Neural crest cell (in vitro differentiated cells): ENCODE data around the gene TMEM212. TPM values are rescaled to one million over a fixed set of nuclear protein-coding genes. Genes with fewer than 3 reads are reported as not detected.
"Not testable (repeated sequence)": the region's sequence is repeated elsewhere in the genome, so short reads cannot be mapped to it uniquely, and the experiment has no call there.

Source experiments
- DNase-seq: peaks from one replicate; pipeline ENCODE4 v3.0.0; 2021; ENCODE audit warnings: low read depth, mixed read lengths, low spot score
- H3K27ac Mint-ChIP-seq: one replicate; pipeline ENCODE4 v1.8.0; 2021; ENCODE audit warnings: mild to moderate bottlenecking, mixed read lengths; ENCODE audit not compliant: unreplicated experiment
- H3K27me3 Mint-ChIP-seq: 2 replicates; pipeline ENCODE4 v1.8.0; 2021; ENCODE audit warnings: low read depth, mild to moderate bottlenecking, mixed read lengths
- H3K36me3 Mint-ChIP-seq: 2 replicates; pipeline ENCODE4 v1.8.0; 2021; ENCODE audit warnings: low read depth, mild to moderate bottlenecking, mixed read lengths
- H3K4me1 Mint-ChIP-seq: 2 replicates; pipeline ENCODE4 v1.8.0; 2021; ENCODE audit warnings: mixed read lengths
- H3K4me3 Mint-ChIP-seq: one replicate; pipeline ENCODE4 v1.8.0; 2021; ENCODE audit warnings: mild to moderate bottlenecking, mixed read lengths
- H3K9me3 Mint-ChIP-seq: 2 replicates; pipeline ENCODE4 v1.8.0; 2021; ENCODE audit warnings: mixed read lengths
- CTCF ChIP-seq: fragments of 200-600 bp; sonication (generic); conservative IDR thresholded peaks from 2 replicates; pipeline ENCODE4 v1.5.0; 2021; ENCODE audit warnings: antibody characterized with exemption, mild to moderate bottlenecking
- total RNA-seq: library from RNA; stranded (reverse); gene quantifications from 2 replicates; pipeline ENCODE4 v1.2.1, GENCODE V29; 2021

TMEM212 gene
- total RNA-seq, 1 donor from 2014 or later = not detected

GRCh38 chr3:171854649-171855305, 11.6 kb downstream of the TMEM212 start:
- Mint-ChIP-seq H3K9me3 (peaks cover 20% of the 10 kb centered on the region), H3K4me3 (no peak overlapping the region), H3K27me3 (no peaks in the 10 kb centered on the region), H3K36me3 (peaks cover 29% of the 10 kb centered on the region), H3K27ac (no peak overlapping the region), H3K4me1 (peaks cover 16% of the 10 kb centered on the region)
- DNase-seq = no peak
- no peak for TF ChIP-seq CTCF

GRCh38 chr3:171858770-171859169, 15.6 kb downstream of the TMEM212 start:
- not testable (repeated sequence) for H3K27ac Mint-ChIP-seq, DNase-seq, H3K4me3 Mint-ChIP-seq, H3K27me3 Mint-ChIP-seq
- Mint-ChIP-seq H3K36me3 (peaks cover 19% of the 10 kb centered on the region), H3K9me3 (peaks cover 15% of the 10 kb centered on the region), H3K4me1 (peaks cover 12% of the 10 kb centered on the region)

- H3K9me3 Mint-ChIP-seq = peaks cover 11% of the 10 kb centered on the region
- DNase-seq = no peak
- no peak overlapping the region for H3K27ac Mint-ChIP-seq
- no peak overlapping the region for H3K4me3 Mint-ChIP-seq
- peaks cover 13% of the 10 kb centered on the region for H3K4me1 Mint-ChIP-seq
- no peaks in the 10 kb centered on the region for H3K27me3 Mint-ChIP-seq
- TF ChIP-seq CTCF = no peak
- peaks cover 10% of the 10 kb centered on the region for H3K36me3 Mint-ChIP-seq
These were observed 17.8 kb downstream of the TMEM212 start for GRCh38 chr3:171860830-171861535.

- no peak overlapping the region for H3K4me3 Mint-ChIP-seq
- H3K9me3 Mint-ChIP-seq = peaks cover 13% of the 10 kb centered on the region
- no peaks in the 10 kb centered on the region for H3K27me3 Mint-ChIP-seq
- H3K27ac Mint-ChIP-seq = no peak overlapping the region
- peaks cover 6% of the 10 kb centered on the region for H3K36me3 Mint-ChIP-seq
- DNase-seq = no peak
- no peak for TF ChIP-seq CTCF
- peaks cover 13% of the 10 kb centered on the region for H3K4me1 Mint-ChIP-seq
These were observed 19.2 kb downstream of the TMEM212 start for GRCh38 chr3:171862392-171862791.

GRCh38 chr3:171862993-171863521, 19.9 kb downstream of the TMEM212 start:
- DNase-seq = no peak
- Mint-ChIP-seq H3K4me1 (peaks cover 13% of the 10 kb centered on the region), H3K27me3 (no peaks in the 10 kb centered on the region), H3K27ac (no peak overlapping the region), H3K36me3 (peaks cover 3% of the 10 kb centered on the region), H3K4me3 (peak overlapping the region; percentile 15), H3K9me3 (peaks cover 8% of the 10 kb centered on the region)
- TF ChIP-seq CTCF = no peak

- H3K4me3 Mint-ChIP-seq = no peak overlapping the region
- H3K27me3 Mint-ChIP-seq = no peaks in the 10 kb centered on the region
- H3K4me1 Mint-ChIP-seq = peaks cover 13% of the 10 kb centered on the region
- peaks cover 3% of the 10 kb centered on the region for H3K36me3 Mint-ChIP-seq
- peaks cover 8% of the 10 kb centered on the region for H3K9me3 Mint-ChIP-seq
- no peak for TF ChIP-seq CTCF
- H3K27ac Mint-ChIP-seq = no peak overlapping the region
- DNase-seq = no peak
These were observed 20.8 kb downstream of the TMEM212 start for GRCh38 chr3:171863920-171864319.
